ENCODE results near the gene RHCG. TPM values are rescaled to one million over a fixed set of nuclear protein-coding genes. Genes with fewer than 3 reads are reported as not detected.

RHCG gene
- total RNA-seq, result not detected

- Mint-ChIP-seq H3K36me3 (ENCODE audit: low read depth) (no peaks in the 10 kb centered on the region), H3K4me3 (peak within 1 kb of the TSS; percentile 32), H3K27me3 (ENCODE audit: low read depth) (peaks cover 49% of the 10 kb centered on the region), H3K4me1 (ENCODE audit: low read depth) (peaks cover 7% of the 10 kb centered on the region), H3K27ac (no peak within 1 kb of the TSS), H3K9me3 (no peaks in the 10 kb centered on the region)
- CTCF ChIA-PET, result no interaction called here
- intact Hi-C loops (cut with micrococcal nuclease), result no loop called here
- peak; percentile 24 for DNase-seq
Measured at GRCh38 chr15:89496155-89497098, at the start of gene RHCG. Gene RHCG, minus strand, starts transcription at chr15:89496583. Its CDS starts 39 bp downstream, at chr15:89496544.

GRCh38 chr15:89543389-89543788 lies 47.0 kb upstream of the RHCG start:
- Mint-ChIP-seq H3K4me1 (ENCODE audit: low read depth) (no peaks in the 10 kb centered on the region), H3K9me3 (no peaks in the 10 kb centered on the region), H3K4me3 (no peak overlapping the region), H3K27ac (no peak overlapping the region), H3K27me3 (ENCODE audit: low read depth) (peaks cover 13% of the 10 kb centered on the region), H3K36me3 (ENCODE audit: low read depth) (no peaks in the 10 kb centered on the region)
- DNase-seq, result no peak
- intact Hi-C loops (cut with micrococcal nuclease), result no loop called here
- CTCF ChIA-PET, result interaction anchor here (1.6 kb wide), 1 partner anchor 19 kb away, joined by 3 read pairs; no protein-coding TSS in a partner anchor

- H3K4me1 Mint-ChIP-seq (ENCODE audit: low read depth), result no peaks in the 10 kb centered on the region
- CTCF ChIA-PET, result no interaction called here
- H3K4me3 Mint-ChIP-seq, result no peak overlapping the region
- intact Hi-C loops (cut with micrococcal nuclease), result no loop called here
- no peak for DNase-seq
- peaks cover 13% of the 10 kb centered on the region for H3K27me3 Mint-ChIP-seq (ENCODE audit: low read depth)
- peaks cover 5% of the 10 kb centered on the region for H3K9me3 Mint-ChIP-seq
- peaks cover 4% of the 10 kb centered on the region for H3K36me3 Mint-ChIP-seq (ENCODE audit: low read depth)
- no peak overlapping the region for H3K27ac Mint-ChIP-seq
Measured at GRCh38 chr15:89542369-89542768, 46.0 kb upstream of the RHCG start.

GRCh38 chr15:89539027-89539426 lies 42.6 kb upstream of the RHCG start:
- Mint-ChIP-seq H3K4me3 (no peak overlapping the region), H3K27ac (no peak overlapping the region), H3K36me3 (ENCODE audit: low read depth) (peaks cover 4% of the 10 kb centered on the region), H3K27me3 (ENCODE audit: low read depth) (peaks cover 20% of the 10 kb centered on the region), H3K9me3 (peaks cover 9% of the 10 kb centered on the region), H3K4me1 (ENCODE audit: low read depth) (no peaks in the 10 kb centered on the region)
- intact Hi-C loops (cut with micrococcal nuclease), result no loop called here
- CTCF ChIA-PET, result no interaction called here
- no peak for DNase-seq

DNA sequence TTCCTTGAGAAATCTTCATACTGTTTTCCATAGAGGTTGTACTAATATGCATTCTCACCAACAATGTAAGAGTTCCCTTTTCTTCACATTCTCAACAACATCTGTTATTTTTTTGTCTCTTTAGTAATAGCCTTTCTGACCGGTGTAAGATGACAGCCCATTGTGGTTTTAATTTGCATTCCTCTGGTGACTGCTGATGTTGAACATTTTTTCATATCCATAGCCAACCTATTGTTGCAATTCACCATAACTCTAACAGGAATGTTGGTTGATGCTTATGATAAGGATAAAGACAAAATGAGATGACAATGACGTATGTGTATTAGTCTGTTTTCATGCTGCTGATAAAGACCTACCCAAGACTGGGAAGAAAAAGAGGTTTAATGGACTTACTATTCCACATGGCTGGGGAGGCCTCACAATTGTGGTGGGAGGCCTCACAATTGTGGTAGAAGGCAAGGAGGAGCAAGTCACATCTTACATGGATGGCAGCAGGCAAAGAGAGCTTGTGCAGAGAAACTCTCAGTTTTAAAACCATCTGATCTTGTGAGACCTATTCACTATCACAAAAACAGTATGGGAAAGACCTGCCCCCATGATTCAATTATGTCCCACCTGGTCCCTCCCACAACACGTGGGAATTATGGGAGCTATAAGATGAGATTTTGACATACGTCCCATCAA lies 37.6 kb upstream of the RHCG start:
- DNase-seq, result no peak
- Mint-ChIP-seq H3K4me3 (no peak overlapping the region), H3K9me3 (peaks cover 12% of the 10 kb centered on the region), H3K27ac (no peak overlapping the region), H3K4me1 (ENCODE audit: low read depth) (no peaks in the 10 kb centered on the region), H3K27me3 (ENCODE audit: low read depth) (peaks cover 7% of the 10 kb centered on the region), H3K36me3 (ENCODE audit: low read depth) (peaks cover 4% of the 10 kb centered on the region)
- intact Hi-C loops (cut with micrococcal nuclease), result no loop called here
- CTCF ChIA-PET, result no interaction called here

DNA sequence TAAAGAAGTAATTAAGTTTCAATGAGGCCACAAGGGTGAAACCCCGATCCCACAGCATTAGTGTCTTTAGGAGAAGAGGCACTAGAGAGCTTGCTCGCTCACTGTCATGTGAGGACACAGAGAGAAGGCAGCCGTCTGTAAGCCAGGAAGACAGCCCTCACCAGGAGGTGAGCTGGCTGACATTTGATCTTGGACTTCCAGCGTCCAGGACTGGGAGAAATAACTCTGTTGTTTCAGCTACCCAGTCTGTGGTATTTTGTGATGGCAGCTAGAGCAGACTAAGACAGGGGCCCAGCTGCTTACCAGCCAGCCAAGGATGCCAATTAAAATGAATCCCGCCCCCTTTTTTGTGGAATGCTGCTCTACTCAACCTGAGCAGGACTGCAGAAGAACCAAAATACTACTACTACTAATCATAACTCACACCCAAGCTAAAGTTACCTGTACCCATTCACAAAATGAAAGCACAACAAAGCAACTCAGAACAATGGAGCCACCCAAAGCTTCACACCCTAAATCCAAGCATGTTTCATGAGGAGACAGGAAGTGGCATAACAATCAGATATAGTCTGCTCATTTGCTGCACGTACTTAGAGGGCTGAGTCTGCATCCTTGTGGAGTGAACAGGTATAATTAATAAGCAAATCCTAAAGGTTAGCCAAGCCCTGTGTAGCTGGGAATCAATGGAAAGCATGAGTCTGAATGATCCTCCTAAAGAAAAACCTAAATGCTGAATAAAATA lies 35.6 kb upstream of the RHCG start:
- H3K4me3 Mint-ChIP-seq, result no peak overlapping the region
- no peaks in the 10 kb centered on the region for H3K36me3 Mint-ChIP-seq (ENCODE audit: low read depth)
- CTCF ChIA-PET, result no interaction called here
- intact Hi-C loops (cut with micrococcal nuclease), result no loop called here
- peaks cover 7% of the 10 kb centered on the region for H3K27me3 Mint-ChIP-seq (ENCODE audit: low read depth)
- DNase-seq, result no peak
- peaks cover 7% of the 10 kb centered on the region for H3K9me3 Mint-ChIP-seq
- no peak overlapping the region for H3K27ac Mint-ChIP-seq
- no peaks in the 10 kb centered on the region for H3K4me1 Mint-ChIP-seq (ENCODE audit: low read depth)

GRCh38 chr15:89530976-89531375 lies 34.6 kb upstream of the RHCG start:
- CTCF ChIA-PET, result interaction anchor here (0.7 kb wide), 1 partner anchor 172 kb away, joined by 3 read pairs; no protein-coding TSS in a partner anchor
- Mint-ChIP-seq H3K36me3 (ENCODE audit: low read depth) (no peaks in the 10 kb centered on the region), H3K27ac (no peak overlapping the region), H3K4me1 (ENCODE audit: low read depth) (no peaks in the 10 kb centered on the region), H3K27me3 (ENCODE audit: low read depth) (peaks cover 4% of the 10 kb centered on the region), H3K4me3 (no peak overlapping the region), H3K9me3 (peaks cover 7% of the 10 kb centered on the region)
- intact Hi-C loops (cut with micrococcal nuclease), result no loop called here
- DNase-seq, result no peak

DNA sequence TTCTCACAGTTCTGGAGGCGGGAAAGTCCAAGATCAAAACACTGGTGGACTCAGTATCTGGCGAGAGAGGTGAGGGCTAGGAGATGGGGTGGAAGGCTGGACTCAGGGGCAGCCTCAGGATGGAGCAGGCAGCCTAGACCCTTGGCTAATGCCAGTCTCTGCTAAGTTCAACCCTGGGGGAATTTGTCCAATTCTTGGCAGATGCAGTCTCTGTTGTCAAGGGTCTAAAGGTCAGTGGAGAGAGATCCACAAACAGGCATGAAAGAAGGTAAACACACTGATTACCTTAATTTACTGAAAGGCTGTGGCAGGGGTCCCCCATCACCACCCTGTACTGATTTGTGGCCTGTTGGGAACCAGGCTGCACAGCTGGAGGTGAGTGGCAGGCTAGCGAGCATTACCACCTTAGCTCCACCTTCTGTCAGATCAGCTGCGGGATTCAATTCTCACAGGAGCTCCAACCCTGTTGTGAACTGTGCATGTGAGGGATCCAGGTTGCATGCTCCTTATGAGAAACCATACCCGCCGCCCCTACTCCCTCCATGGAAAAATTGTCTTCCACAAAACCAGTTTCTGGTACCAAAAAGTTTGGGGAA lies 32.5 kb upstream of the RHCG start:
- intact Hi-C loops (cut with micrococcal nuclease), result no loop called here
- Mint-ChIP-seq H3K4me3 (no peak overlapping the region), H3K9me3 (peaks cover 1% of the 10 kb centered on the region), H3K4me1 (ENCODE audit: low read depth) (peaks cover 4% of the 10 kb centered on the region), H3K36me3 (ENCODE audit: low read depth) (no peaks in the 10 kb centered on the region), H3K27me3 (ENCODE audit: low read depth) (no peaks in the 10 kb centered on the region), H3K27ac (no peak overlapping the region)
- no peak for DNase-seq
- CTCF ChIA-PET, result no interaction called here

DNA sequence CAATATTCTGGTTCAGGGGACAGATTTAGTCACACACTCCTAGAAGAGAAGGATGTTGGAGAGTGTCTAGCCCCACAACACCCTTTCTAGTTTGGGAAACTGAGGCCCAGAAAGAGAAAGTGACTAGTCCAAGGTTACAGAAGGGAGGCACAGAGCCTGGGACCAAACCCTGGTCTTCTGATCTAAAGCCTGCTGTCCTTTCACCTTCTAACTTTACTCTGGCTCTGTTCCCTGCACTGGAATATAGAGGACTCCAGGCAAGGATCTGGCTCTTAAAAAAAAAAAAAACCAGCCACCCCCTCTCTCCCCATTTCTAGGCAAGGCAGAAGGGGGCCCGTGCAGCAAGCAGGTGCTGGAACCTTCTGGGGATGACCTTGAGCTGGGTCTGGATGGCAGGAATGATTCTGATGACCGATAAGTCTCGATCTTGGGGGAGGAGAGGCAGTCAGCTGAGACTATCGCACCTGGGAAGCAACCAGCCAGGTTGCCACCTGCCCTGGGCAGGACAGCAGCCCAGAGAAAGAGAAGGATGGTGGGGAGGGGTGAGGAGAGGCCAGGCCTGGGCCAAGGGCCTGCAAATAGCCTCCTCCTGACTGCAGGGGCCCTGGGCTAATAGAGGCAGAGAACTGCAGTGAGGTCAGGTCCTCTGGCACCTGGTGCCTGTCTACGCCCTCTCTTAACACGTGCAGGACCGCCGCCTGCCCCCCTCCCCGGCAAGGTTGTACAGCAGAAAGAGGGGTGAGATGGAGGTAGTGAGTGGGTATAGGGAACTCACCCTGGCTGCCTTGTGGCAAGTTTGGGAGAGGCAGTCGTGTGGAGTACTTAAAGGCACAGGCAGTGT lies 30.4 kb upstream of the RHCG start:
- Mint-ChIP-seq H3K36me3 (ENCODE audit: low read depth) (no peaks in the 10 kb centered on the region), H3K27ac (no peak overlapping the region), H3K27me3 (ENCODE audit: low read depth) (no peaks in the 10 kb centered on the region), H3K4me1 (ENCODE audit: low read depth) (peaks cover 4% of the 10 kb centered on the region), H3K4me3 (no peak overlapping the region), H3K9me3 (no peaks in the 10 kb centered on the region)
- DNase-seq, result no peak
- intact Hi-C loops (cut with micrococcal nuclease), result no loop called here
- CTCF ChIA-PET, result interaction anchor here (0.6 kb wide), 1 partner anchor 27 kb away, joined by 3 read pairs; no protein-coding TSS in a partner anchor

- H3K4me3 Mint-ChIP-seq, result no peak overlapping the region
- H3K36me3 Mint-ChIP-seq (ENCODE audit: low read depth), result no peaks in the 10 kb centered on the region
- H3K9me3 Mint-ChIP-seq, result no peaks in the 10 kb centered on the region
- no peak for DNase-seq
- no peaks in the 10 kb centered on the region for H3K27me3 Mint-ChIP-seq (ENCODE audit: low read depth)
- CTCF ChIA-PET, result no interaction called here
- H3K4me1 Mint-ChIP-seq (ENCODE audit: low read depth), result peaks cover 4% of the 10 kb centered on the region
- no peak overlapping the region for H3K27ac Mint-ChIP-seq
- intact Hi-C loops (cut with micrococcal nuclease), result no loop called here
Measured at GRCh38 chr15:89526181-89526580, 29.8 kb upstream of the RHCG start.

GRCh38 chr15:89524184-89524583 lies 27.8 kb upstream of the RHCG start:
- CTCF ChIA-PET, result interaction anchor here (1.0 kb wide), 1 partner anchor 19 kb away, joined by 3 read pairs; no protein-coding TSS in a partner anchor
- no peaks in the 10 kb centered on the region for H3K36me3 Mint-ChIP-seq (ENCODE audit: low read depth)
- no peak overlapping the region for H3K27ac Mint-ChIP-seq
- peaks cover 2% of the 10 kb centered on the region for H3K27me3 Mint-ChIP-seq (ENCODE audit: low read depth)
- H3K4me1 Mint-ChIP-seq (ENCODE audit: low read depth), result peaks cover 4% of the 10 kb centered on the region
- intact Hi-C loops (cut with micrococcal nuclease), result no loop called here
- DNase-seq, result no peak
- peaks cover 2% of the 10 kb centered on the region for H3K9me3 Mint-ChIP-seq
- H3K4me3 Mint-ChIP-seq, result no peak overlapping the region
